ENCODE results near the gene CASK. TPM values are rescaled to one million over a fixed set of nuclear protein-coding genes. Genes with fewer than 3 reads are reported as not detected.

Gene CASK
- total and polyA plus RNA-seq, 9 of the 15 experiments (the other 6 are each of a cell fraction or from before 2014, with no cell fraction given) = 1.3 to 7.4 (median 5.2) TPM

DNA sequence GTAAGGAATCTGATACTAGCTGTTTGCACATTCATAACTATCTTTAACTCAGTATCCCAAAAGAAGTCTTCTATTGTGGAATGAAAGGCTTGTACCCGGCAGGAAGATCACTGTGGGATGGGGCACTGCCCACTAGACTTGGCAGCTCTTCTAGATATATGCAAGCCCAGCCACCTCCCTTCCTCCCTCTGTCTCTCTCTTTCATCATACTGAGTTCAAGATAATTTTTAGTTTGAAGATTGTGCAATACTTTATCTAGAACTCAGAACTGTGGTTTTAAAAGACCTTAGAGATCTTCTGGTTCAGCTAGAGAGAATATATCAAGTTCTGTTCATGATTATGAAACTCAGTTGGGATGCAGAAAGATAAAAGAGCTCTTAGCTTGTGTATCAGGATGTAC lies 257.1 kb downstream of the CASK start (continued):
- TF ChIP-seq, protein P1, sequence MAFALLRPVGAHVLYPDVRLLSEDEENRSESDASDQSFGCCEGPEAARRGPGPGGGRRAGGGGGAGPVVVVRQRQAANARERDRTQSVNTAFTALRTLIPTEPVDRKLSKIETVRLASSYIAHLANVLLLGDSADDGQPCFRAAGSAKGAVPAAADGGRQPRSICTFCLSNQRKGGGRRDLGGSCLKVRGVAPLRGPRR (CRISPR knock-in tag; IDR thresholded peaks at IDR 0.05) = no peak
- TF ChIP-seq RBM22 (IDR thresholded peaks at IDR 0.05; ENCODE audit: low read depth, low read length, poor library complexity, severe bottlenecking) (no peak), ZNF217 (CRISPR knock-in tag; IDR thresholded peaks at IDR 0.05) (no peak), ESRRA (IDR thresholded peaks at IDR 0.05; ENCODE audit: borderline replicate concordance, low read depth) (peak; percentile 27; the same call in 1 of the 2 replicates), NELFE (IDR thresholded peaks at IDR 0.05; ENCODE audit: insufficient read depth, insufficient read length) (no peak), TOE1 (IDR thresholded peaks at IDR 0.05; ENCODE audit: borderline replicate concordance) (no peak), TOE1 (CRISPR knock-in tag; IDR thresholded peaks at IDR 0.05; ENCODE audit: borderline replicate concordance, low read depth) (no peak), GATAD2A (IDR thresholded peaks at IDR 0.05) (no peak), NFRKB (IDR thresholded peaks at IDR 0.05; ENCODE audit: low read depth) (no peak), BRCA1 (IDR thresholded peaks at IDR 0.05) (no peak), BRCA1 (CRISPR knock-in tag; IDR thresholded peaks at IDR 0.05) (no peak), HNRNPLL (IDR thresholded peaks at IDR 0.05; ENCODE audit: low read depth, low read length, poor library complexity, severe bottlenecking) (no peak), FOXP1 (CRISPR knock-in tag; IDR thresholded peaks at IDR 0.05) (no peak), MIER1 (IDR thresholded peaks at IDR 0.05; ENCODE audit: low read depth) (no peak), JUND (IDR thresholded peaks at IDR 0.05; ENCODE audit: borderline replicate concordance, low read depth, low read length) (0 out of 2 replicates have a peak, but pooled peaks have one; percentile 13), JUND (tag; IDR thresholded peaks at IDR 0.05; ENCODE audit: borderline replicate concordance, low read depth, low read length) (no peak; the same call in 2 of the 3 replicates), ARID1B (IDR thresholded peaks at IDR 0.05) (no peak), MCM3 (IDR thresholded peaks at IDR 0.05) (no peak), ZNF197 (CRISPR knock-in tag; IDR thresholded peaks at IDR 0.05; ENCODE audit: low read depth) (peak; percentile 59; the same call in 1 of the 2 replicates), NCOA4 (IDR thresholded peaks at IDR 0.05; ENCODE audit: partially characterized antibody) (no peak)
- TF ChIP-seq, protein P2, sequence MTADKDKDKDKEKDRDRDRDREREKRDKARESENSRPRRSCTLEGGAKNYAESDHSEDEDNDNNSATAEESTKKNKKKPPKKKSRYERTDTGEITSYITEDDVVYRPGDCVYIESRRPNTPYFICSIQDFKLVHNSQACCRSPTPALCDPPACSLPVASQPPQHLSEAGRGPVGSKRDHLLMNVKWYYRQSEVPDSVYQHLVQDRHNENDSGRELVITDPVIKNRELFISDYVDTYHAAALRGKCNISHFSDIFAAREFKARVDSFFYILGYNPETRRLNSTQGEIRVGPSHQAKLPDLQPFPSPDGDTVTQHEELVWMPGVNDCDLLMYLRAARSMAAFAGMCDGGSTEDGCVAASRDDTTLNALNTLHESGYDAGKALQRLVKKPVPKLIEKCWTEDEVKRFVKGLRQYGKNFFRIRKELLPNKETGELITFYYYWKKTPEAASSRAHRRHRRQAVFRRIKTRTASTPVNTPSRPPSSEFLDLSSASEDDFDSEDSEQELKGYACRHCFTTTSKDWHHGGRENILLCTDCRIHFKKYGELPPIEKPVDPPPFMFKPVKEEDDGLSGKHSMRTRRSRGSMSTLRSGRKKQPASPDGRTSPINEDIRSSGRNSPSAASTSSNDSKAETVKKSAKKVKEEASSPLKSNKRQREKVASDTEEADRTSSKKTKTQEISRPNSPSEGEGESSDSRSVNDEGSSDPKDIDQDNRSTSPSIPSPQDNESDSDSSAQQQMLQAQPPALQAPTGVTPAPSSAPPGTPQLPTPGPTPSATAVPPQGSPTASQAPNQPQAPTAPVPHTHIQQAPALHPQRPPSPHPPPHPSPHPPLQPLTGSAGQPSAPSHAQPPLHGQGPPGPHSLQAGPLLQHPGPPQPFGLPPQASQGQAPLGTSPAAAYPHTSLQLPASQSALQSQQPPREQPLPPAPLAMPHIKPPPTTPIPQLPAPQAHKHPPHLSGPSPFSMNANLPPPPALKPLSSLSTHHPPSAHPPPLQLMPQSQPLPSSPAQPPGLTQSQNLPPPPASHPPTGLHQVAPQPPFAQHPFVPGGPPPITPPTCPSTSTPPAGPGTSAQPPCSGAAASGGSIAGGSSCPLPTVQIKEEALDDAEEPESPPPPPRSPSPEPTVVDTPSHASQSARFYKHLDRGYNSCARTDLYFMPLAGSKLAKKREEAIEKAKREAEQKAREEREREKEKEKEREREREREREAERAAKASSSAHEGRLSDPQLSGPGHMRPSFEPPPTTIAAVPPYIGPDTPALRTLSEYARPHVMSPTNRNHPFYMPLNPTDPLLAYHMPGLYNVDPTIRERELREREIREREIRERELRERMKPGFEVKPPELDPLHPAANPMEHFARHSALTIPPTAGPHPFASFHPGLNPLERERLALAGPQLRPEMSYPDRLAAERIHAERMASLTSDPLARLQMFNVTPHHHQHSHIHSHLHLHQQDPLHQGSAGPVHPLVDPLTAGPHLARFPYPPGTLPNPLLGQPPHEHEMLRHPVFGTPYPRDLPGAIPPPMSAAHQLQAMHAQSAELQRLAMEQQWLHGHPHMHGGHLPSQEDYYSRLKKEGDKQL (CRISPR knock-in tag; IDR thresholded peaks at IDR 0.05; ENCODE audit: borderline replicate concordance) = no peak
- TF ChIP-seq, protein P3, sequence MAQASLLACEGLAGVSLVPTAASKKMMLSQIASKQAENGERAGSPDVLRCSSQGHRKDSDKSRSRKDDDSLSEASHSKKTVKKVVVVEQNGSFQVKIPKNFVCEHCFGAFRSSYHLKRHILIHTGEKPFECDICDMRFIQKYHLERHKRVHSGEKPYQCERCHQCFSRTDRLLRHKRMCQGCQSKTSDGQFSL (CRISPR knock-in tag; IDR thresholded peaks at IDR 0.05) = no peak
- TF ChIP-seq, protein P3 (tag; IDR thresholded peaks at IDR 0.05) = no peak
- TF ChIP-seq, protein P4, sequence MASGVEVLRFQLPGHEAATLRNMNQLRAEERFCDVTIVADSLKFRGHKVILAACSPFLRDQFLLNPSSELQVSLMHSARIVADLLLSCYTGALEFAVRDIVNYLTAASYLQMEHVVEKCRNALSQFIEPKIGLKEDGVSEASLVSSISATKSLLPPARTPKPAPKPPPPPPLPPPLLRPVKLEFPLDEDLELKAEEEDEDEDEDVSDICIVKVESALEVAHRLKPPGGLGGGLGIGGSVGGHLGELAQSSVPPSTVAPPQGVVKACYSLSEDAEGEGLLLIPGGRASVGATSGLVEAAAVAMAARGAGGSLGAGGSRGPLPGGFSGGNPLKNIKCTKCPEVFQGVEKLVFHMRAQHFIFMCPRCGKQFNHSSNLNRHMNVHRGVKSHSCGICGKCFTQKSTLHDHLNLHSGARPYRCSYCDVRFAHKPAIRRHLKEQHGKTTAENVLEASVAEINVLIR (CRISPR knock-in tag; IDR thresholded peaks at IDR 0.05) = no peak
